ENCODE measurements around the gene BCL7B. TPM values are rescaled to one million over a fixed set of nuclear protein-coding genes. Genes with fewer than 3 reads are reported as not detected.
"Not testable (repeated sequence)": the region's sequence is repeated elsewhere in the genome, so short reads cannot be mapped to it uniquely, and the experiment has no call there.

BCL7B gene
- total RNA-seq, 1 donor from 2014 or later, result 32.8 TPM

GRCh38 chr7:73560109-73560835, 2.8 kb upstream of the BCL7B start:
- DNase-seq (ENCODE audit: extremely low spot score, unreplicated experiment), result no peak
- Mint-ChIP-seq H3K9me3 (no peaks in the 10 kb centered on the region), H3K27ac (peak overlapping the region; percentile 42), H3K27me3 (peaks cover 8% of the 10 kb centered on the region), H3K4me3 (peak overlapping the region; percentile 60), H3K36me3 (no peaks in the 10 kb centered on the region), H3K4me1 (ENCODE audit: unreplicated experiment) (peaks cover 16% of the 10 kb centered on the region)
- TF ChIP-seq, protein P1, sequence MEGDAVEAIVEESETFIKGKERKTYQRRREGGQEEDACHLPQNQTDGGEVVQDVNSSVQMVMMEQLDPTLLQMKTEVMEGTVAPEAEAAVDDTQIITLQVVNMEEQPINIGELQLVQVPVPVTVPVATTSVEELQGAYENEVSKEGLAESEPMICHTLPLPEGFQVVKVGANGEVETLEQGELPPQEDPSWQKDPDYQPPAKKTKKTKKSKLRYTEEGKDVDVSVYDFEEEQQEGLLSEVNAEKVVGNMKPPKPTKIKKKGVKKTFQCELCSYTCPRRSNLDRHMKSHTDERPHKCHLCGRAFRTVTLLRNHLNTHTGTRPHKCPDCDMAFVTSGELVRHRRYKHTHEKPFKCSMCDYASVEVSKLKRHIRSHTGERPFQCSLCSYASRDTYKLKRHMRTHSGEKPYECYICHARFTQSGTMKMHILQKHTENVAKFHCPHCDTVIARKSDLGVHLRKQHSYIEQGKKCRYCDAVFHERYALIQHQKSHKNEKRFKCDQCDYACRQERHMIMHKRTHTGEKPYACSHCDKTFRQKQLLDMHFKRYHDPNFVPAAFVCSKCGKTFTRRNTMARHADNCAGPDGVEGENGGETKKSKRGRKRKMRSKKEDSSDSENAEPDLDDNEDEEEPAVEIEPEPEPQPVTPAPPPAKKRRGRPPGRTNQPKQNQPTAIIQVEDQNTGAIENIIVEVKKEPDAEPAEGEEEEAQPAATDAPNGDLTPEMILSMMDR (conservative IDR thresholded peaks at IDR 0.05), result no peak

- DNase-seq (ENCODE audit: extremely low spot score, unreplicated experiment), result peak; percentile 96
- TF ChIP-seq, protein P1 (conservative IDR thresholded peaks at IDR 0.05), result no peak
- H3K4me1 Mint-ChIP-seq (ENCODE audit: unreplicated experiment), result peaks cover 18% of the 10 kb centered on the region
- peak overlapping the region; percentile 91 for H3K27ac Mint-ChIP-seq
- H3K36me3 Mint-ChIP-seq, result peaks cover 2% of the 10 kb centered on the region
- H3K9me3 Mint-ChIP-seq, result no peaks in the 10 kb centered on the region
- H3K4me3 Mint-ChIP-seq, result peak overlapping the region; percentile 93
- peaks cover 8% of the 10 kb centered on the region for H3K27me3 Mint-ChIP-seq
These were observed 438 bp downstream of the BCL7B start for GRCh38 chr7:73557108-73557396.

GRCh38 chr7:73556208-73557107, 1.0 kb downstream of the BCL7B start:
- H3K4me3 Mint-ChIP-seq, result peak overlapping the region; percentile 93

DNA sequence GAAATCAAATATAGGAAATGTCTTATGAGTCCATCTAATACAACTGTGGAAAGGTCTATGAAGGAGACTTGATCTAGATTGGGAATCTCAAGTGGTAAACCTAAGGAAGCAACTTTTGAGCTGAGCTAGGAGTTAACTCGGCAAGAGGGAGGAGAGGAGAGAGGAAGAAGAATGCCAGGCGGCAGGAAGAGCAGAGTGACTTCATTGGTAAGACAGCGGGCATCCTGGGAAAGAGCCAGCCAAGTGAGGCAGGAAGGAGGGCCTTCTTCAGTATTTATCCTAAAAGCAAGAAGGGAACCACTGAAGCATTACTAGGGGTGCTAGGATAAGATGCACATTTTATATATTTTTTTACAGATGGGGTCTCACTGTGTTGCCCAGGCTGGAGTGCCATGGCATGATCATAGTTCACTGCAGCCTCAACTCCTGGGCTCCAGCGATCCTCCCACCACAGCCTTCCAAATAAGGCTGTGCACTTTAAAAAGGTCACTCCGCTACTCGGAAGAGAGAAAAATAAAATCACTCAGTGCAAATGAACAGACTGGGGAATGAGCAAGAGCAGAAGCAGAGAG, 2.0 kb downstream of the BCL7B start:
- H3K9me3 Mint-ChIP-seq, result no peaks in the 10 kb centered on the region
- peak overlapping the region; percentile 91 for H3K27ac Mint-ChIP-seq
- no peak for DNase-seq (ENCODE audit: extremely low spot score, unreplicated experiment)
- H3K27me3 Mint-ChIP-seq, result peaks cover 6% of the 10 kb centered on the region
- H3K4me1 Mint-ChIP-seq (ENCODE audit: unreplicated experiment), result peaks cover 18% of the 10 kb centered on the region
- peak overlapping the region; percentile 93 for H3K4me3 Mint-ChIP-seq
- TF ChIP-seq, protein P1 (conservative IDR thresholded peaks at IDR 0.05), result no peak
- H3K36me3 Mint-ChIP-seq, result peaks cover 8% of the 10 kb centered on the region

More at GRCh38 chr7:73556208-73557107, 1.0 kb downstream of the BCL7B start:
- Mint-ChIP-seq H3K9me3 (no peaks in the 10 kb centered on the region), H3K27ac (peak overlapping the region; percentile 91), H3K4me1 (ENCODE audit: unreplicated experiment) (peaks cover 18% of the 10 kb centered on the region), H3K27me3 (peaks cover 8% of the 10 kb centered on the region), H3K36me3 (peaks cover 4% of the 10 kb centered on the region)
- DNase-seq (ENCODE audit: extremely low spot score, unreplicated experiment), result no peak
- TF ChIP-seq, protein P1 (conservative IDR thresholded peaks at IDR 0.05), result no peak

DNA sequence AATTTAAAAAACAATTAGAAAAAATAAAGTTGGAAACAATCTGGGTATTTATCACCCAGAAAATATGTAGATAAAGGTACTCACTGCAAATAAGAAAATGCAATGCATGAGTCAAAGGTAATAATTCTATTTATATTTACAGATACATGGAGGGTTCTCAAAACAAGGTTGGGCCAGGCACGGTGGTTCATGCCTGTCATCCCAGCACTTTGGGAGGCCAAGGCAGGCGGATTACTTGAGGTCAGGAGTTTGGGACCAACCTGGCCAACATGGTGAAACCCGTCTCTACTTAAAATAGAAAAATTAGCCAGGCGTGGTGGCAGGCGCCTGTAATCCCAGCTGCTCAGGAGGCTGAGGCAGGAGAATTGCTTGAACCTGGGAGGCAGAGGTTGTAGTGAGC, 7.4 kb downstream of the BCL7B start:
- not testable (repeated sequence) for DNase-seq (ENCODE audit: extremely low spot score, unreplicated experiment); H3K27me3 Mint-ChIP-seq; H3K4me1 Mint-ChIP-seq (ENCODE audit: unreplicated experiment); H3K4me3 Mint-ChIP-seq; H3K27ac Mint-ChIP-seq; H3K9me3 Mint-ChIP-seq
- H3K36me3 Mint-ChIP-seq, result peaks cover 12% of the 10 kb centered on the region

DNA sequence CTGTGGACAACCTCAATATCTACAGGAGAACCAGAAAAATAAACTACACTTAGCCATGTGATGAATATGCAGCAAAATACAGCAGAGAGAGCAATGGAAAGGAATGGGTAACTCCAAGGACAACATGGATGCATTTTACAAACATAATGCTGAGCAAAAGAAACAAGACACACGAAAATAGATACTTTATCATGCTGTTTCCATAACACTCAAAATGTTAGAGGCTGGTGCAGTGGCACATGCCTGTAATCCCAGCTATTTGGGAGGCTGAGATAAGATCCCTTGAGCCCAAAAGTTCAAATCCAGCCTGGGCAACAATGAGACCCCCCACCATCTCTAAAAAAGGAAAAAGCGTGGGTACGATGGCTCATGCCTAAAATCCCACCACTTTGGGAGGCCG, 8.3 kb downstream of the BCL7B start:
- no peaks in the 10 kb centered on the region for H3K4me1 Mint-ChIP-seq (ENCODE audit: unreplicated experiment)
- H3K9me3 Mint-ChIP-seq, result no peaks in the 10 kb centered on the region
- H3K4me3 Mint-ChIP-seq, result no peak overlapping the region
- peaks cover 12% of the 10 kb centered on the region for H3K36me3 Mint-ChIP-seq
- no peak overlapping the region for H3K27ac Mint-ChIP-seq
- no peaks in the 10 kb centered on the region for H3K27me3 Mint-ChIP-seq
- DNase-seq (ENCODE audit: extremely low spot score, unreplicated experiment), result no peak
- TF ChIP-seq, protein P1 (conservative IDR thresholded peaks at IDR 0.05), result no peak
